Stimulated activated CD4-positive, alpha-beta T cell treated with anti-CD3 and anti-CD28 coated beads, Interleukin-12 subunit alpha, Interleukin-12 subunit beta, amount 100 ng/mL, for 48 hours (primary cell): Measurements from ENCODE around the gene TSR3.

Experiments
- DNase-seq, 3 donors: peaks; one replicate each; pipeline ENCODE4 v3.0.0-alpha.2; 2020; ENCODE audit warnings: low read depth in 2 of 3, low spot score in 1 of 3

TSR3 gene

DNA sequence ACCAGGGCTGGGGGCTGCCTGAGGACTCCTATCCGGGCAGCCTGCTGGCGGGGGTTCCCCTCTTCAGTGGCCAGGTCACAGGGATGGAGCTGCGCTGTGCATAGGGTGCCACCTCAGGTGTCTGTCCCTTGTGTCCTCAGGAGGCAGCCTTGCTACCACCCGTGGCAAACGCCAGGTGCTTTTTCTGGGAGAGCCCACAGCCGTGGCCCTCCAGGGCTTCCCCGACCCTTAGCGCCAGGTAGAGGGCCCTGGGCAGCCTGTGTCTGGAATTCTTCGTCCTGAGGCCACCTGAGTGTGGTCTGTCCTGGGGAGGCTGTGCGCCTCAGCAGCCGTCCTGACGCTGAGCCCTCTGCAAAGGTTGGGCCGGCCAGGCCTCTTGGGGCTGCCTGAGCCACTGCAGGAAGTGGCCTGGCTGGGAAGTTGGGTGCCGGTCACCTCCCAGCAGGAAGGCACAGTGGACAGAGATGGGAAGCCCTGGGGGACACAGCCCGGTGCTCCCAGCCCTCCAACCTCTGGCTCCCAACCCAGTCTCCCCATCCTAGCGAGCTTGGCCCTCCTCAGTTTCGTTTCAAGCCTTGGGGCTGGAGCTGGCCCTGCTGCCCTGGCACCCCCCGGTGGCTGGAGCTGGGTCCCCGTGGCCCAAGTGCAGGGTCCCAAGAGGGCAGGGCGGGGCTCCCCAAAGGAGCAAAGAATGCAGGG is 25.9 kb downstream of the TSR3 start:
- no peak for DNase-seq

- DNase-seq = no peak
Measured at GRCh38 chr16:1325261-1325660, 26.4 kb downstream of the TSR3 start.

DNA sequence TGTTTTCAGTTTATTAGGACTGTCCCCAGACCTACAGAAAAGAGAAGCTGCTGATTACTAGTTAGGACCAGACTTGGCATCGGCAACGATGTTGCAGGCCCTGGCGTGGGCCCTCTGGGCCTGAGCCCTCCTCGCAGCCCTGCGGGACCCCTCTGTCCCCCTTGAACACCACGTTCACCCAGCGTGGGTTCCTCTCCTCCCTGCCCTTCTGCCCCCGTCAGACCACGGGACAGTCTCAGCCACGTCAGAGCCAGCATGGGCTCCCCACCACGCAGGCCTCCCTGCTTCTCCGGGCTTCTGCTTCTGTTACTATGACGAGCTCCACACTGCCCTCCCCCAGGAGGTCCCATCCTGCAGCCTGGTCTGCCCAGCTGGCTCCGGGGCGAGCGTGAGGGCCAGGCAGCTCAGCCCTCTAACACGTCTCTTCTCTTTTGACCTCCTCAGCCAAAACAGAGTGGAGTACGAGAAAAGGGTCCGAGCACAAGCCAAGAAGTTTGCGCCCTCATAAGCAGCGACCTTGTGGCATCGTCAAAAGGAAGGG is 27.3 kb downstream of the TSR3 start:
- DNase-seq = no peak

DNA sequence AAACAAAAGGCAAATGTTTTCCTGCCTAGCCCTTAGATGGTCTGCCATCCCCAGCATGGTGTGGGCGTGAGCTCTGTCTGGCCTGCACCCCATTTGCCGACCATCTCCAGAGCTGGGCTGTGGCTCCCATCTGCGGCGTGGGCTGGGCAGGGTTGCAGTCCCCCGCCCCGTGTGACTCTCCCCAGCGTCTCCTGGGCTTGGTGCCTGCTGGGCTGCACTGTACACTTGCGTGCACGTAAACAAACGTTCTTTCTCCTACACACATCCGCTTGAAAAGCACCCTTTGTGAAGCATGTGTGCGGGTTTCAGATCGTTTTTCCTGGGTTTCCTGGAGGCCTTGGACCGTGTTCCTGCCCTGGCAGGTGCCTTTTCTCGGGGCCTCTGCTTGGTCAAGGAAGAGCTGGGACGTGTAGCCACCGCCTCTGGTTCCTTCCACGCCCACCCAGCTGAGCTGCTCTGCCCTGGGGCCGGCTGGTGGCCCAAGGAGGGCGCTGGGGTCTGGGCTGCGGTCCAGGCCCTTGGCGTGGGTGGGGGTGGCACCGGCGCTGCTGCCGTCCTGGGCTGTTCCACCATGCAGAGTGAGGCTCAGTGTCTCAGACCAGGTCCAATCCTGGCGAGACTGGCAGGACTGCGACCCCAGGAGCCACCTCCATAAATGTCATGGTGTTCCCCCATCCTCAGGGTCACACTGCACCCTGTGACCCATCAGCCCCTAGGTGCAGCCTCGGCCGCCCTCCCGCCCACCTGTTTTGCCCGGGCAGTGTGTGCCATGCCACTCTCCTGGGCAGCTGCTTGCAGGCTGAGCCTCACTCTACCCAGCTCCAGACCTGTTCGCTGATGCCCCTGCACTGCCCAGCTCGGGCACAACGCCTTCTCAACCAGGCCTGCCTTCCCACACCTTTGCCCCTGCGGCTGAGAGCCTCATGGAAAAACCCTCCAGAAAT is 28.1 kb downstream of the TSR3 start:
- no peak for DNase-seq

GRCh38 chr16:1322407-1322806 is 29.3 kb downstream of the TSR3 start:
- DNase-seq = no peak

- no peak for DNase-seq
Measured at GRCh38 chr16:1320658-1321240, 30.9 kb downstream of the TSR3 start.

GRCh38 chr16:1320097-1320496 is 31.6 kb downstream of the TSR3 start:
- DNase-seq = no peak

GRCh38 chr16:1319041-1319440 is 32.6 kb downstream of the TSR3 start:
- DNase-seq = no peak

DNA sequence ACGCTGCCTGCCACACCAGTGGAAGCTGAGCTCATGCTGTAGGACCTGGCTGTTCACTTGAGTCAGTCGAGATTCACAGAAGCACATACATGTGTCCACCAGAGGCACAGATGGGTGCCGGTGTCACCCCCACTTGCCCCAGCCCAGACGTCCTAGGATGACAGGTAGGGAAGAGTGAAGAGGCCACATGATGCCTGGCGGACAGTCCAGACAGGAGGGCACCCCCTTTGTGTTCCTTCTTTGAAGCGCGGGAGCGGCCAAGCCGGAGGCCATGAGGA is 33.5 kb downstream of the TSR3 start:
- no peak for DNase-seq

- no peak for DNase-seq
Measured at GRCh38 chr16:1317479-1318267, 34.0 kb downstream of the TSR3 start.

DNA sequence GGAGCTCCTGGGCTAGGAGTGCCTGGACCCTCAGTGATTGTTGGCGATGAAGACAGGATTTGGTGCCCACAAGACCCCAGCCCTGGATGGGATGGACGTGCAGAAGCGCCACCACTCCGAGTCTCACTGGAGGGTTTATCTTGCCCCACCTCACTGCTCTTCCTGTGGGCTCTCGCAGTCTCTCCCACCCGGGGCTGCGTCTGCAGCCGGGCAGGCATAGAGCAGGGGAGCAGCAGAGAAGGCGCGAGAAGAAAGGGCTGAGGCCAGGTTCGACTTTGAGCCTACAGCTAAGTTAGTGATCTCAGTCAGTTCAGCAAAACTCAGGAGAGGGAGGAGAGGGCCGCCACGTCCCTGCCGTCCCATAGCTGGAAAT is 35.7 kb downstream of the TSR3 start:
- DNase-seq = no peak

DNA sequence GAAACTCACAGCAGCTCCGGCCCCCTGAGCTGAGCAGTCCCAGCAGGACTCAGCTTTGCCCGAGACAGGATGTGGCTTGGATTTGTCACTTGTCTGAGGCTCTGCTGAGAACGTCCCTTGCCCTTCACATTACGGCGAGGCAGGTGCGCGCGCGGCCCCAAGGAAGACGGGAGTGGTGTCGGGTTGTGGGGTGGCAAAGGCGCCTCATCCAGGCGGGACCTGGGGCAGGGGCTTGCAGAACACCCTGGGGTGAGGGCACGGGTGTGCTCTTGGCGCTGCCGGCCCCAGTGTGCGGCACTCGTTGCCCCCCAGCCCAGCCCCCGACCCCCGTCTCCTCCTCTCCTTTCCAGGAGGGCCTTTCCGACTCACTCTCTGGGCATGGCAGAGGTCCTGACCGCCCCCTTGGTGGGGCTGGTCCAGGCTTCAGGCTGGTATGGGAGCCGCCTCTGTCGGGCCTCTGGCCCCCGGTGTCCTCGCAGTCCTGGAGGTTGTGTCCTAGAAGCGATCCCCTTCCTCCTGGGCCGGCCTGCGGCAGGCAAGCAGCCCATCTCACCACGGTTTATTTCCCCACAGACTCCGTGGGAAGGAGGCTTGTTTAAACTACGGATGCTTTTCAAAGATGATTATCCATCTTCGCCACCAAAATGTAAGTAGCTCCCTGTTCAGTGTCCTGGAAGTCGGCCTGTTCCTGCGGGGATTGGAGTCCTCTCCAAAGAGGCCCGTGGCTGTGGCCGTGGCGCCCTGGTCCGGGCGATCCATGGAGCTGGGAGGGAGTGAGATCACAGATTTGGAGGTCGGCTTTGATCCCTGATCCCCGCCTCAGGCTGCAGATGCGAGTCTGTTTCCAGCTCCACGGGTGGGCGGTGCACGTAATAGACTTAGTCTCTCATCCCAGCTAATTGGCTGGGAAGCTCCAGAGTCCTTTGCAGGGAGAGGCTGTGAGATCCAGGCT is 36.3 kb downstream of the TSR3 start:
- no peak for DNase-seq

DNA sequence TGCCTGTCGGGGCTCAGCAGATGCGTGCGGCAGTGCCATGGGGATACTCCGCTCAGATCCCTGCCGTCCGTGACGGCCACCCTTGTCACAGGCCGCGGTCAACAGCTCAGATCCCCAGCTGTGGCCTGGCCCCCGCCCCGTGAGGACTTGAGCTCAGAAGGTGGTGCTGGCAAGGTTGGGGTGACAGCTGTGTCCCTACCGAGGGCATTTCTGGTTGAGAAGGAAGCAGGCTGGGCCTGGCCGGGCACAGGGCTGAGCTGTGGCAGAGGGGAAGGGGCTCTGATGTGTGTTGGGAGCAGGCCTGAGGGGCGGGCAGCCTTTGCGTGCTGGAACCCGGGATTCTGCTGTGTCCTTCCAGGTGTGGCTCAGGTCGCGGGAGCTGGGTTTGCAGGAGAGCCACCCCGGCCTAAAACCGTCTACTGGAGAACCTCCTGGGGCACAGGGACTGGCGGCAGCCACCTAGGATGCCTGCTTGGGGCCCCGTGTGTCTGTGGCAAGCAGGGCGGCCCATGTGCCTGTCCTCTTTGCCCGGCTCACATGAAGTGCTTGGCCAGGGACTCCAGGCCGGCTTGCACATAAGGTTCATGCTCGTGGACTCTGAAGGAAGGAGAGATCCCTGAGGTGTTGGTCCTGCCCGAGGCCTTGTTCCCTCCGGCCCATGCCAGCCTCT is 37.1 kb downstream of the TSR3 start:
- DNase-seq = no peak

DNA sequence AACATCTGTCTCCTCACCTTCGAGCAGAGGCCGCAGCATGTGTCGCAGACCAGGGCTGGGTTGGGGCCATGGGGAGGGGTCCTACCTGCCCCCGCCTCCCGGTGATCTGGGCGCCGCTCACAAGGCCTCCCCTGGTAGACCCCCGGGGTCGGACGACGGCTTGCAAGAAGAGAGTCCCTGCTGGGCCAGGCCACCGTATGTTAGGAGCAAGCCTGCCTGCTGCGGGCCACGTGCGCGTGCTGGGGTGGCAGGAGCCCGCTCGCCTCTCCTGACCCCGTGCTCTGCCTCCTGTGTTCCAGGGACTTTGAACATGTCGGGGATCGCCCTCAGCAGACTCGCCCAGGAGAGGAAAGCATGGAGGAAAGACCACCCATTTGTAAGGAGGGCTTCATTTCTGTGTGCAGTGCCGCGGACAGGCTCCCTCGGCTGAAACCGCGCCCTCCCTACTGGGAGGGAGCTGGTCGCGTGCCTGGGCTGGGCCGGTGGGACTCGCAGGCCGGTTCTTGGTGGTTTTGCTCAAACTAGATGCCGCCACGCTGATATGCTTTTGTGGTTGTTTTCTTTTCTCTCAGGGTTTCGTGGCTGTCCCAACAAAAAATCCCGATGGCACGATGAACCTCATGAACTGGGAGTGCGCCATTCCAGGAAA is 37.8 kb downstream of the TSR3 start:
- no peak for DNase-seq

GRCh38 chr16:1312903-1313302 is 38.8 kb downstream of the TSR3 start:
- no peak for DNase-seq

GRCh38 chr16:1312467-1312816 is 39.2 kb downstream of the TSR3 start:
- DNase-seq = no peak

- no peak for DNase-seq
Measured at GRCh38 chr16:1311738-1312466, 39.8 kb downstream of the TSR3 start.

DNA sequence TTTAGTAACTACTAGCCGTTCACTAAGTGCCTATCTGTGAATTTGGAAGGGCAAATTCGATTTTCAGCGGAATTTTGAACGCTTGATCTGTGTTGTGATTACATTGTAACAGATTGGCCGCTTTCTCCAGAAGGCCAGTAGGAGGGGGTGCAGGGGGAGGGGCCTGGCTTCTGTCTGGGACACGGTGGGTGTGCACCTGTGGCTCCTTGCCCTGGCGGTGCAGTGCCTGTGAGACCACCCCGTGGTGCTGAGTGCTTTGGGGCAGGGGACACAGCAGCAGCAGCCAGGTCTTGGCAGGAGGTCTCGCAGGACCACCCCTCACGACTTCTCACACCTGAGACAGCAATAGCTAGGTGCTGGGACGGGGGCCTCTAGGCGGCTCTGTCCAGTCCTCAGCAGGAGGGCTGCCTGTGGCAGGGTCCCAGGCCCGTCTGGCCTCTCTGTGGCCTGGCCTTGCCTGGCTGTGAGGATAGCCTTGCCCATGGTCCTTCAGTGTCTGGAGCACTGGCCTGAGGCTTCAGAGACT is 40.4 kb downstream of the TSR3 start:
- DNase-seq = no peak
